Esophagus mucosa (tissue), 1 donor: ENCODE data around the gene GDF15. TPM values are rescaled to one million over a fixed set of nuclear protein-coding genes. Genes with fewer than 3 reads are reported as not detected.
"Not testable (repeated sequence)": the region's sequence is repeated elsewhere in the genome, so short reads cannot be mapped to it uniquely, and the experiment has no call there.

Source experiments
- ATAC-seq: fragments of 200-7000 bp; cut with Tn5 transposase; one replicate; pipeline ENCODE4 v1.9.1; 2020
- total RNA-seq: library from RNA; stranded (reverse); gene quantifications from one replicate; pipeline ENCODE4 v1.2.4, GENCODE V29; 2023
- donor health status: DM: yes; HTN: yes; CAD: no.

Gene GDF15
- total RNA-seq, 1 donor from 2014 or later, result 3.9 TPM

DNA sequence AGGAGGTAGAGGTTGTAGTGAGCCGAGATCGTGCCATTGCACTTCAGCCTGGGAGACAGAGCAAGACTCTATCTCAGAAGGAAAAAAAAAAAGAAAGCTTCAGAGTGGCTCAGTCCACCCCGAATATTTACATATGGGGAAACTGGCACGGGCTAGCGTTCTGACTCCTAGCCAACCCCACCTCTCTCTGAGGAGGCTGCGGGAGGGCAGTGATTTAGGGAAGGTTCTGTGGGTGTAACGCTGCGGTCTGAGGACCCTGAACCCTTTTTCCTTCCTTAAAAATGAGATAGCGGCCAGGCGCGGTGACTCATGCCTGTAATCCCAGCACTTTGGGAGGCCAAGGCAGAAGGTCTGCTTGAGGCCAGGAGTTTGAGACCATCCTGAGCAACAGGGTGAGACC, 6.5 kb downstream of the GDF15 start:
- ATAC-seq, result no peak

DNA sequence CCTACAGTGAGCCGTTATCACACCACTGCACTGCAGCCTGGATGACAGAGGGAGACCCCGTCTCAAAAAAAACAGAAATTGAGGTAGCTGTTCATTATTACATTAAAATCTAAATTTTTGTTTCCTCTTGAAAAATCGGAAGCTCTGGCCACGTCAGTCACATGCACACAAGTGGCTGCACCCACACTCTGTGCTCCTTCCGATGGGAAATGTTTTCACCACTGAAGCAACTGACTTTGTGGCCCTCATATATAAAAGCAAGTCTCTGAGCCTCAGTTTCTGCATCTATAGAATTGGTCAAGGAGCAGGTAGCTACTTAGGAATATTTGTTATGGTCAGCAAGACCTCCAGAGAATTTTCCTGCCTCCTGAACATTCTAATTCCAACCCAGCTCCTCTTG, 7.0 kb downstream of the GDF15 start:
- no peak for ATAC-seq

DNA sequence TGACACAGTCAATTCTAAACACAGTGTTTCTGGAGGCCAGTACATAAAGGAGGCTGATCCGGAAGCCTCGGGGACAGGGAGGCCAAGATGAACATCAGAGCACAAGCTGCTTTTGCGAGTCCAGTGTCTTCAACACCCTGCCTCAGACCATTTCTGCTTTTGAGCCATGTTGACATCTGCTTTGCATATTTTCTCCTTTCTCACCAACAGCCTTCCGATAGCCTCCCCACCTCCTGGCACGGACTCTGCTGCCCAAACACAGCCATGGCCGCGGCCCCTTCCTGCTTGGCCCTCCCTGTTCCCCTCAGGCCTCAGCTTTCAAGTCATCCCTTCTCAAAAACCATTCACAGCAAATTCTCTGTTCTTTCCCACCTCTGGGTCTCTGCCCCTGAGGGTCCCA, 7.9 kb downstream of the GDF15 start:
- no peak for ATAC-seq

GRCh38 chr19:18396471-18397241, 10.7 kb downstream of the GDF15 start:
- no peak for ATAC-seq

DNA sequence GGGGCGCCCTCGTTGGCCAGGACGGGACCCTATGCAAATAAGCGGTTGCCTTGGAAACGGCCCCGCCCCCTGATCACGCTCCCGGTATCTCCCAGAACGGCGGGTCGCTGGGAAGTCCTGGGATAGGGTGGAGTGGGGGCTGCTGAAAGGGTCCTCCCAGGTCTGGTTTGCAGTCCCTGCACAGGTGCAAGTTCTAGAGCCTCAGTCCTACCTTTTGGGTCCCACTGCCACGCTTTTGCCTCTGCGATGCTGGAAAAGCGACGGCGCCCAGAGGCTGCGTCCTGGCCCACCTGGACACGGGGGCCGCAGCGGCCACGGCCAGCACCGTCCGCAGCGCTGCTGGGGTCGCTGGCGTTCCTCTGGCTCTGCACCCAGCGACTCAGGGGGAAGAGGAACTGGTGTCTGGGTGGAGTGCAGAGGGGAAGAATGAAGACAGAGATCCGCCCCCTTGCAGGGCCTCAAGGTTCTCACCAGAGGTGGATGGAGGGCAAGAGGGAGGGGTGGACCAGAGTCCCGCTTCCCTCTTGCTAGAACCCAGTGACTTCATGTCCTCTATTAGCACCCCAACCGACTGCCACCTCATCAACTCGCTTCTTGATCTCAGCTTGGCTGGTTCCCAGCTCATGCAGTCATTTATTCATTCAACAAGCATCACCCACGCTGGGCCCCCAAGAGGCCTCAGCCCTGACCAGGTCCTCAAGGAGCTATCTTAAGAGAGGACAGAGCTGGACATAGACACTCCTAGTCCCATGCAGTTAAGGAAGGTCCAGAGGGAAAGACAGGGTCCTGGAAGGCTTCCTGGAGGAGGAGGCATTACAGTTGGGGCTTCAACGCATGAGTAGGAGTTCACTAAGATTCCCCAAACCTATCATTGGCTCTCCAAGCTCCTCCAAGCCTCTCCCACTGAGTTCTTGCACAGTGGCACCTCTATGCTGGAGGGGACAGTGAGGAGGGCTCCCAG, 11.6 kb downstream of the GDF15 start, which contains the start of gene LRRC25:
Gene LRRC25 (minus strand): TSS at position 381 of the 961 bp plus-strand sequence. CDS start 659 bp downstream, outside the sequence.
- ATAC-seq, result peak; percentile 29

DNA sequence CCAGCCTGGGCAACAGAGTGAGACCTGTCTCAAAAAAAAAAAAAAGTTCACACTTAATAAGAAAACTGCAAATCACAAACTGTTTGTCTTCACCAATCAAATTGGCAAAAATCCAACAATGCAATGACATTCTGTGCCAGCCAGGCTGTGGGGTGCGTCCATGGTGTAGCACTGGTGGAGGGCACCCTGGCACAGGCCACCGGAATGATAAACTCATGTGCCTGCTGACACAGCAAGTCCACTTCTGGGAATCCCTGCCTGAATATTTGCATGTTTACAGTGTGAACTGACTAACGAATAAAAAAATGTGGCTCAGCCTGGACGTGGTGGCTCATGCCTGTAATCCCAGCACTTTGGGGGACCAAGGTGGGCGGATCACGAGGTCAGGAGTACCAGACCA, 13.1 kb downstream of the GDF15 start:
- ATAC-seq, result peak; percentile 54

GRCh38 chr19:18401580-18402112, 15.7 kb downstream of the GDF15 start:
- peak; percentile 78 for ATAC-seq

GRCh38 chr19:18402455-18403248, 16.7 kb downstream of the GDF15 start:
- ATAC-seq, result not testable (repeated sequence)

DNA sequence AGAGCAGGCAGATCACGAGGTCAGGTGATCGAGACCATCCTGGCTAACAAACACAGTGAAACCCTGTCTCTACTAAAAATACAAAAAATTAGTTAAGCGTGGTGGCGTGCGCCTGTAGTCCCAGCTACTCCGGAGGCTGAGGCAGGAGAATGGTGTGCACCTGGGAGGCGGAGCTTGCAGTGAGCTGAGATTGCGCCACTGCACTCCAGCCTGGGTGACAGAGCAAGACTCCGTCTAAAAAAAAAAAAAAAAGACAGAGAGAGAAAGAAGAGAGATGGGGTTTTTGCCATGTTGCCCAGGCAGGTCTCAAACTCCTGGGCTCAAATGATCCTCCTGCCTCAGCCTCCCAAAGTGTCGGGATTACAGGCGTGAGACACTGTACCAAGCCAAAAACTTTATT, 19.8 kb downstream of the GDF15 start:
- not testable (repeated sequence) for ATAC-seq

DNA sequence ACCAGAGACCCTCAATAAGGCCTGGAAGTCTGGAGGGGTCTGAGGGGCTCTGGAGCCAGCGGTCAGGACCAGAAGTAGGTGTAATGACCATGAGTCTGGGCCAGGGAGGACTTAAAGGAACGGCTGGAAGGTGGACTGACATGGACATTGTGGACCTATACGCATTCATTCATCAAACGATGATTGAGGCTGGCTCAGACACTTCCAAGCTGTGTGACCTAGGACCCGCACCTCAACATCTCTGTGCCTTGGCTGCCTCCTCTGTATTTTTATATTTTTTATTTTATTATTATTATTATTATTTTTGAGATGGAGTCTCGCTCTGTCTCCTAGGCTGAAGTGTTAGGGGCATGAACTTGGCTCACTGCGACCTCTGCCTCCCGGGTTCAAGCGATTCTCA, 20.8 kb downstream of the GDF15 start:
- ATAC-seq, result no peak

- peak; percentile 36 for ATAC-seq
Observed at GRCh38 chr19:18408053-18408476, 22.1 kb downstream of the GDF15 start.

DNA sequence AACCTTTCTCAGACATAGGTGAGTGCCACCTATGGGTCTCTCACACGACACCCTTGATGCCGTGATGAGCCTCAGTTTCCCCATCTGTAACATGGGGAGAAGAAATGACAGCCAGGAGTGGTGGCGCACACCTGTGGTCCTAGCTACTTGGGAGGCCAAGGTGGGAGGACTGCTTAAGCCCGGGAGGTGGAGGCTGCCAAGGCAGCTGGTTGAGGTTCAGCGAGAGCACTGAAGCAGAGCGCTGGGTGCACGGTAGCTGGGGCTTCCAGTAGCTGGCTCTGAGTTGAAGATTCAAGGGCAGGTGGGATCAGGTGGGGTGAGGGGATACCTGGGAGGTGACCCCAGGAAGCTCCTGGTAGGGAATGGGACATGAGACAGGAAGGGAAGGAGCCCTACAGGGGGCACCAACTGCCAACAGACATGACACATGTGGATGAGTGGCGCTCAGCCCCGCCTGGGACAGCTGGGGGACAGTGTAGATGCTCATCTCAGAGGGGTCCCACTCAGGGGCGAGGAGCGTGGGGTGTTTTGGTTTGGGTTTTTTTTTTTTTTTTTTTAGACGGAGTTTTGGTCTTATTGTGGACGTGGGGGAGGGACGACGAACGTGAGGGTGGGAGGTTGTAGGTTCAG, 26.8 kb downstream of the GDF15 start:
- ATAC-seq, result no peak

GRCh38 chr19:18414504-18415177, 28.7 kb downstream of the GDF15 start:
- ATAC-seq, result no peak

DNA sequence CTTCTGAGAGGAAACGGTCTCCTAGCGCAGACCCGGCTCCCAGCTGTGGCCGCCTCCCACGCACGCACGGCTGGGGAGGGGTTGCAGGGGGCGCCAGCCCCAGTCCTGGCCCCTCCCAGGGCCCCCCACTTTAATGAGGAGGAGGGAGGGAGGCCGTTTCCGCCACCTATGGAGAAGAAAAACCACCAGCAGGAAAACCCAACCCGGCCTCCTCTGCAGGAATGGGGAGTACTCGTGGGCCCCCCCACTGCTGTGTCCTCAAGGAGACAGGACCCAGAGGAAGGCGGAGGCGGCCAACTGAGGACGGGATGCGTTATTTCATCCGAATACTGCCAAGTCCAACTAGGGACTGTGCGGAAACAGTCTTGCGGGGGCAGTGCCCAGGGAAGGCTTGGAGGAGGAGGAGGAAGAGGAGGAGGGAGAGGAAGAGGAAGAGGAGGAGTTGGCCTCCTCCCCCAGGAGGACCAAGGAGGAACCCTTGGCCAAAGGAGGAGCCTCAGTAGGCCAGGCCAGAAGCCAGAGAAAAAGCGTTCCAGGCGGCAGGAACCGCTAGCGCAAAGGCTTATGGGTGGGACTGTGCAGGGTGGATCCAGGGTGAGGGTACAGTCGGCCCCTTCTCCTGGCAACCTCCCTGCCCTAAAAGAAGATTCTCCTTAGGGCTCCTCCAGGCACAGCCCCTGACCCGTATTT, 29.4 kb downstream of the GDF15 start:
- ATAC-seq, result peak; percentile 1

DNA sequence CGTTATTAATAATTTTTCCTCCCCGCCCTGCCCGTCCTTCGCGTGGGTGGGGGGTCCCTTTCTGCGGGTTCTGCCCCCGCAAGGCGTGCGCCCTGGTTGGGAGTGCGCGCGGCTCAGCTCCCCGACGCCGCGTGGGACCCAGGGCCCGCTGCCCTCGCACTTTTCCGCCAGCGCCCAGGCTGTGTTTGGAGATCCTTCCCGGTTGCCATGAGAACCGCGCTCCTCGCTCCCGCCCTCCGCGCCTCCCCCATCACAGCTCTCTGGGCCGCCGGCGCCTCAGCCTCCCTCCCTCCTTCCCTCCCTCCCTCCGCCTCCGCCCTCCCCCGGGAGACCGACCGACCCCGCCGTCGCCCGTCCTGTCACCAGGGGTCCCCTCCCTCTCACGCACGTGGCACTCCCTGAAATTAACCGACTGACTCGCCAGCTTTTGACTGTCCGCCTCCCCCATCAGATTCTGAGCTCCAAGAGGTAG, 30.9 kb downstream of the GDF15 start:
- ATAC-seq, result peak; percentile 8

GRCh38 chr19:18417250-18418028, 31.5 kb downstream of the GDF15 start:
- peak; percentile 19 for ATAC-seq

DNA sequence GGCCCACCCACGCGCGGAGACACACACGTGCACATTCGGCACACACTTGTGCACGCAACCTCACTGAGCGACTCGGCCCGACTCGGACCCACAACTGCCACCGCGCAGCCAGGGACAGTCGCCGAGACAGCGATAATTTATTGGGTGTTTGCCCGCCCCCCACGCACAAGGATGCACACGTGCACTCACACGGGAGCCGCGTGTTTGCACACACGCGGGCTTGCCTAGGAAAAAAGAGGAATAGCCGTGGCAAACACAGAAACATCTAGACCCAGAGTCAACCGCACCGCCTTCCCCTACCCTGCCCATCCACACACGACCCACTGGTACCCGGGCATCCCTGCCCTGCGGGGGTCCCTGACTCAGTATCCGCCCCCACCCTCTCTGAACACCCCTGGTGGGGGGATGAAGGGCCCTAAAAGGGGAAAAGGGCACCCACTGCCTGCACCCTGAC, 32.1 kb downstream of the GDF15 start:
- ATAC-seq, result no peak

GRCh38 chr19:18418483-18419194, 32.7 kb downstream of the GDF15 start:
- ATAC-seq, result peak; percentile 34
